ENCODE measurements around the gene MIA. TPM values are rescaled to one million over a fixed set of nuclear protein-coding genes. Genes with fewer than 3 reads are reported as not detected.

Gene MIA
- total RNA-seq, 1 donor from 2014 or later = 2.4 TPM

- Mint-ChIP-seq H3K36me3 (ENCODE audit: low read depth) (peaks cover 10% of the 10 kb centered on the region), H3K4me1 (ENCODE audit: low read depth) (peaks cover 19% of the 10 kb centered on the region), H3K9me3 (ENCODE audit: low read depth) (no peaks in the 10 kb centered on the region), H3K27ac (ENCODE audit: unreplicated experiment) (no peak overlapping the region), H3K27me3 (ENCODE audit: low read depth) (no peaks in the 10 kb centered on the region), H3K4me3 (ENCODE audit: unreplicated experiment) (no peak overlapping the region)
- DNase-seq (ENCODE audit: low spot score) = no peak
- TF ChIP-seq CTCF (IDR thresholded peaks at IDR 0.05) = no peak
Measured at GRCh38 chr19:40741527-40742390, 33.6 kb upstream of the MIA start.

GRCh38 chr19:40742477-40742876 is 32.8 kb upstream of the MIA start:
- H3K27me3 Mint-ChIP-seq (ENCODE audit: low read depth) = no peaks in the 10 kb centered on the region
- DNase-seq (ENCODE audit: low spot score) = no peak
- no peaks in the 10 kb centered on the region for H3K9me3 Mint-ChIP-seq (ENCODE audit: low read depth)
- H3K4me1 Mint-ChIP-seq (ENCODE audit: low read depth) = peaks cover 19% of the 10 kb centered on the region
- no peak overlapping the region for H3K27ac Mint-ChIP-seq (ENCODE audit: unreplicated experiment)
- no peak for TF ChIP-seq CTCF (IDR thresholded peaks at IDR 0.05)
- H3K4me3 Mint-ChIP-seq (ENCODE audit: unreplicated experiment) = no peak overlapping the region
- H3K36me3 Mint-ChIP-seq (ENCODE audit: low read depth) = peaks cover 7% of the 10 kb centered on the region

DNA sequence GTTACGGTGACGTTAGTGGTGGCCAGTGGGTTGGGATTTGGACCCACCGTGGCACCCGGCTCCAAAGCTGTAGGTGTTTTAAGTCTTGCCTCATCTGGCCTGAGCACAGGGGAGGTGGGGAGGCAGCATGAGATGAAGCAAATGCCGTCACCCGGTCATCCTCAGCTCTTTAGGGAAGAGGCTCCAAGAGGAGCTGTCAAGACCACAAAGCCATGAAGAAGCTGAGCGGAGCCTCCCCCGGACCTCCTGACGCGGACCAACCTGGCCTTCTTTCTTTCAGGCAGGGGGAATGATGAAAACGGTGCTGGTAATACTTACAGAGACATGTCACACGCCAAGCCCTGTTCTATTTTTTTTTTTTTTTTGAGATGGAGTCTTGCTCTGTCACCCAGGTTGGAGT is 32.4 kb upstream of the MIA start:
- Mint-ChIP-seq H3K9me3 (ENCODE audit: low read depth) (no peaks in the 10 kb centered on the region), H3K4me1 (ENCODE audit: low read depth) (peaks cover 19% of the 10 kb centered on the region), H3K4me3 (ENCODE audit: unreplicated experiment) (no peak overlapping the region), H3K27me3 (ENCODE audit: low read depth) (no peaks in the 10 kb centered on the region), H3K27ac (ENCODE audit: unreplicated experiment) (peak overlapping the region; percentile 59), H3K36me3 (ENCODE audit: low read depth) (peaks cover 5% of the 10 kb centered on the region)
- no peak for TF ChIP-seq CTCF (IDR thresholded peaks at IDR 0.05)
- DNase-seq (ENCODE audit: low spot score) = no peak

GRCh38 chr19:40743926-40744325 is 31.4 kb upstream of the MIA start:
- Mint-ChIP-seq H3K36me3 (ENCODE audit: low read depth) (peaks cover 2% of the 10 kb centered on the region), H3K9me3 (ENCODE audit: low read depth) (no peaks in the 10 kb centered on the region), H3K4me1 (ENCODE audit: low read depth) (peaks cover 26% of the 10 kb centered on the region), H3K27me3 (ENCODE audit: low read depth) (no peaks in the 10 kb centered on the region), H3K27ac (ENCODE audit: unreplicated experiment) (no peak overlapping the region), H3K4me3 (ENCODE audit: unreplicated experiment) (no peak overlapping the region)
- no peak for DNase-seq (ENCODE audit: low spot score)
- no peak for TF ChIP-seq CTCF (IDR thresholded peaks at IDR 0.05)

DNA sequence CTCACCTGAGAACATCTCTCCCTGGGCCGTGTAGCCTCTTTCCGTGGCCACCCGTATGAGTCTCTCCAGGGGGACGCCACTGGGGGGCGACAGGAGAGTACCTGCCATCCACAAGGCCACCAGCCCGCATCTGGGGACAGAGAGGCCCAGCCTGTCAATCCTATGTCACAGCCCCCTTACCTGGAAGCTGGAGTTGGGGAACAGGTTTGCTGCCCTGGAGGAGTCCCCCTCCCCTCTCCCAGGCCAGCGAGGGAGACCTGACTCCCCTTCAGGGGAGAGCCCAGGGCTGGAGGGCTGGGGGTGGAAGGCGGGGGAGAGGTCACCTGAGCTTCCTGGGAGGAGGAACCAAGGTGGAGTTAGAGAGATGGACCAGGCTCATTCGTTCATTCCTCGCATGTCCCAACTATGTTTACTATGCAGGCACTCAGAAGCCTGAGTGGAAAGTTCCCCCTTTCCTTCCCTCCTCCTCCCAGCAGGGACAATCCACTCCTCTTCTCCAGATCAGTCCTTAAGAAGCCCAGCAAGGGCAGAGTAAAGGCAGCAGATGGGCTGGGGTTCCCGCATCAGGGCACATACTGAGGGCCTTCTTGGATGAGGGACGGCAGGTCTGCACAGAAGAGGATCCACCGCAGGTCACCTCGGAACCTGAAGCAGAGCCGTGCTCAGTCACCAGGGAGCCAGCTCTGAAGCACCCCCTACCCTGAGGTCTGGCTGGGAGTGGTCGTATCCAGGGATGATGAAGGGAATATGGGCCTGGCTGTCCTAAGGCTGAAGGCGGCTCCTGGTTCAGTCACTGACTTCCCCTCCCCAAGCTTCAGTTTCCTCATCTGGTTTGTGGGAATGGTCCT is 30.5 kb upstream of the MIA start:
- peak overlapping the region; percentile 42 for H3K4me3 Mint-ChIP-seq (ENCODE audit: unreplicated experiment)
- no peak for DNase-seq (ENCODE audit: low spot score)
- H3K36me3 Mint-ChIP-seq (ENCODE audit: low read depth) = no peaks in the 10 kb centered on the region
- H3K4me1 Mint-ChIP-seq (ENCODE audit: low read depth) = peaks cover 33% of the 10 kb centered on the region
- H3K27ac Mint-ChIP-seq (ENCODE audit: unreplicated experiment) = peak overlapping the region; percentile 96
- no peaks in the 10 kb centered on the region for H3K27me3 Mint-ChIP-seq (ENCODE audit: low read depth)
- TF ChIP-seq CTCF (IDR thresholded peaks at IDR 0.05) = no peak
- no peaks in the 10 kb centered on the region for H3K9me3 Mint-ChIP-seq (ENCODE audit: low read depth)

All from chondrocyte (in vitro differentiated cells).